GM12878 (cell line): Measurements from ENCODE around the gene KCNH4. TPM values are rescaled to one million over a fixed set of nuclear protein-coding genes. Genes with fewer than 3 reads are reported as not detected.

Source experiments
- ATAC-seq: fragments of 200-7000 bp; cut with Tn5 transposase; 3 replicates; pipeline ENCODE4 v1.9.1; 2020; ENCODE audit warnings: mild to moderate bottlenecking, moderate library complexity
- BruUV-seq: library from RNA; stranded (reverse); fragments of 400-500 nt; replicated peaks from 2 replicates; lab custom pipeline; 2021; lab: Mats Ljungman, UMichigan
- CTCF ChIA-PET: fragments of 300-600 bp; sonication (Branson Sonifier 250); formaldehyde crosslinking; extraction: SDS; loops from one replicate; lab custom pipeline; 2021; ENCODE audit warnings: inconsistent platforms; lab: Yijun Ruan, JAX
- POLR2A ChIA-PET: fragments of 350-600 bp; formaldehyde crosslinking; extraction: SDS; loops from one replicate; lab custom pipeline; 2021; ENCODE audit warnings: inconsistent platforms; lab: Charles Lee
- RAD21 ChIA-PET: fragments of 300-600 bp; sonication (Branson Sonifier 250); formaldehyde crosslinking; loops from one replicate; lab custom pipeline; 2023; ENCODE audit warnings: antibody characterized with exemption; ENCODE audit not compliant: unreplicated experiment; lab: Charles Lee
- SMC1A ChIA-PET: fragments of 300-600 bp; sonication (Branson Sonifier 250); formaldehyde crosslinking; loops from one replicate; lab custom pipeline; 2023; ENCODE audit not compliant: unreplicated experiment, uncharacterized antibody; lab: Charles Lee
- DNase-seq: peaks from one replicate; pipeline ENCODE4 v3.0.0-alpha.2; 2011; ENCODE audit warnings: low read depth, low spot score
- FAIRE-seq: peaks from 3 replicates; lab custom pipeline; 2011; peaks lifted over from hg19 to GRCh38; lab: Jason Lieb, UNC
- H2AFZ ChIP-seq: 2 replicates; pipeline ENCODE4 v1.6.0; 2011; ENCODE audit warnings: low read depth, low read length, control low read depth; ENCODE audit not compliant: control insufficient read depth
- H3K27ac ChIP-seq: 2 replicates; pipeline ENCODE4 v1.5.1; 2011; ENCODE audit warnings: control low read depth; ENCODE audit not compliant: control insufficient read depth, insufficient read depth
- H3K27me3 ChIP-seq, 2 experiments: replicated peaks in 1 of 2; 2 replicates each; pipeline versions ENCODE4 v1.6.0 to v1.6.1; 2011; ENCODE audit warnings: low read length in 1 of 2; ENCODE audit not compliant: control insufficient read depth in 2 of 2, insufficient read depth in 2 of 2
- H3K36me3 ChIP-seq, 2 experiments: 2 replicates each; pipeline ENCODE4 v1.5.1; 2011; ENCODE audit warnings: low read length in 1 of 2; ENCODE audit not compliant: control insufficient read depth in 2 of 2, insufficient read depth in 2 of 2
- H3K4me1 ChIP-seq: 2 replicates; pipeline ENCODE4 v1.6.1; 2011; ENCODE audit warnings: mild to moderate bottlenecking, low read length, moderate library complexity, mixed read lengths; ENCODE audit not compliant: control insufficient read depth, insufficient read depth
- H3K4me2 ChIP-seq: 2 replicates; pipeline ENCODE4 v1.6.0; 2011; ENCODE audit warnings: control low read depth; ENCODE audit not compliant: control insufficient read depth, insufficient read depth
- H3K4me3 ChIP-seq: fragments of 200-600 bp; sonication (generic); 2 replicates; pipeline ENCODE4 v1.5.1; 2016
- H3K79me2 ChIP-seq: 2 replicates; pipeline ENCODE4 v1.6.0; 2011; ENCODE audit warnings: low read length; ENCODE audit not compliant: control insufficient read depth, insufficient read depth
- H3K9ac ChIP-seq: 2 replicates; pipeline ENCODE4 v1.8.0; 2011; ENCODE audit warnings: low read length, control low read depth, mixed read lengths; ENCODE audit not compliant: control insufficient read depth, insufficient read depth
- H3K9me3 ChIP-seq: replicated peaks from 3 replicates; pipeline ENCODE4 v1.5.1; 2011; ENCODE audit warnings: mild to moderate bottlenecking, low read length; ENCODE audit not compliant: control insufficient read depth, insufficient read depth
- H4K20me1 ChIP-seq: 2 replicates; pipeline ENCODE4 v1.6.0; 2011; ENCODE audit not compliant: control insufficient read depth, insufficient read depth
- FOXM1 ChIP-seq: IDR thresholded peaks from 2 replicates; pipeline ENCODE4 v1.6.1; 2012; ENCODE audit warnings: low read depth, mild to moderate bottlenecking, inconsistent platforms, low read length, moderate library complexity
- MYC ChIP-seq: IDR thresholded peaks from 2 replicates; pipeline ENCODE4 v1.6.1; 2011; ENCODE audit warnings: mild to moderate bottlenecking, low read length, moderate library complexity, inconsistent platforms; ENCODE audit not compliant: insufficient read depth, insufficient replicate concordance, insufficient read length, severe bottlenecking
- NFYA ChIP-seq: IDR thresholded peaks from 2 replicates; pipeline ENCODE4 v1.6.1; 2011; ENCODE audit warnings: low read depth, mild to moderate bottlenecking, low read length, improper control_type of control experiment, borderline replicate concordance
- WGBS: methylation state at CpG from one replicate; pipeline ENCODE4 v1.1.6; 2016; ENCODE audit warnings: low lambda C conversion rate; ENCODE audit not compliant: insufficient replicate concordance, insufficient coverage; ENCODE audit errors: missing lambda C conversion rate; 5-methylcytosine and 5-hydroxymethylcytosine counted together
- in situ Hi-C: fragments of 300-500 bp; cut with MboI; formaldehyde crosslinking; loops from 9 replicates; pipeline ENCODE4 v1.14.3; 2018; ENCODE audit warnings: mixed read lengths
- intact Hi-C: fragments of 100-400 bp; cut with micrococcal nuclease; formaldehyde crosslinking; loops from one replicate; pipeline ENCODE4 v1.14.2; 2022; ENCODE audit not compliant: unreplicated experiment
- polyA plus RNA-seq, 11 experiments: library from polyadenylated mRNA; depleted of rRNA in 4 of 11; unstranded in 6 of 11; stranded (reverse) in 5 of 11; fragments of >200 nt; fragmentation: Nextera tagmentation in 4 of 11; fragmentation: Illumina TruSeq in 1 of 11; extraction: Ambion mirVana in 4 of 11; extraction: Trizol in 1 of 11; gene quantifications; 1 replicate in 1 of 11; 2 replicates in 10 of 11; pipeline versions ENCODE4 v1.2.1 to v1.2.3, GENCODE V29; 2011 to 2016; ENCODE audit warnings: inconsistent platforms in 2 of 11, missing spikeins in 2 of 11, low read depth in 1 of 11
- total RNA-seq, 4 experiments: library from RNA; depleted of rRNA in 3 of 4; stranded (reverse); fragments of >200 nt in 3 of 4; fragmentation: Illumina TruSeq in 1 of 4; extraction: Trizol in 1 of 4; gene quantifications; 2 replicates each; pipeline versions ENCODE4 v1.2.1 to v1.2.3, GENCODE V29; 2013 to 2021
- TF ChIP-seq, protein P1 (sequence below): fragments of 450-650 bp; IDR thresholded peaks from 2 replicates; pipeline ENCODE4 v1.6.1; 2016; ENCODE audit warnings: mild to moderate bottlenecking
- TF ChIP-seq, protein P2 (sequence below): fragments of 450-650 bp; IDR thresholded peaks from 2 replicates; pipeline ENCODE4 v1.6.1; 2017; ENCODE audit warnings: borderline replicate concordance
- TF ChIP-seq, protein P3 (sequence below): fragments of 150-350 bp; IDR thresholded peaks from 2 replicates; pipeline ENCODE4 v1.6.1; 2016; ENCODE audit warnings: low read depth, low read length

KCNH4 gene
- total and polyA plus RNA-seq, 10 of the 15 experiments (the other 5 are each of a cell fraction or from before 2014, with no cell fraction given): 0.03 to 0.88 (median 0.10) TPM; not detected in 2

DNA sequence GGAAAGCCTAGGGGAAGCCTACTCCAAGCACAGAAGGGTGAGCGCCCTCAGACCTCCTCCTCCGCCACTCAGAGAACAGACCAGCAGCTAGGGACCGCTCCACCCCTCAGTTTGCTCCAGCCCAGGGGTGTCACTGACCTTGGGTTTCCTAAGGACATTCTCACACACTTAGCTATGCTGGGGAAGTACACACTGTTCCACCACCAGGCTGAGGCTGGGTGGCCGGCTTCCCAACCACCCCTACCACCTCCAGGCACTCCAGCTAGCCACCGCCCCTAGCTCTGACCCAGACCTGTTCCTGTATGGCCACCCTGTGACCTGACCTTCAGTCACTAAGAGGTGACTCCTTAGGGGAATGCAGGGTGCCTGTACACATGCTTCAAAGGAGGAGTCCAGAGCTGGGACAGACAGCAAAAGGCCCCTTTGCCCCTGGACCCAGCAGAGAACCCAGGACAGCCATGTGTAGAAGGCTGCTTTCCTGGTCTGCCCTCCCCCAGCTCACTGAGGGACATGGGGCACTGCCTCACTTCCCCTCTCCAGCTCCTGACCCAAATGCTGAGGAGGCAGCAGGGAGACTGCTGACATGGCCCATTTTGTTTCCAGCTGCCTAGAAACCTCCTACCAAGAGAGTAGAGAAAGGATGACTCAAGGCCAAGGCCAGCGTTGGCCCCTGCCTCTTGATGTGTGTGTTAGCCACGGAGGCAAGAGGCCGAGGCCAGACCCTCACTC is 51.7 kb downstream of the KCNH4 start:
- intact Hi-C loops (no loop called here), in situ Hi-C loops (no loop called here)
- SMC1A ChIA-PET: interaction anchor here (1.0 to 1.8 kb wide), 2 partner anchors 9 to 81 kb away, joined by 3 to 7 read pairs; partner anchors contain the start of gene KAT2A
- CTCF ChIA-PET: interaction anchor here (1.1 to 4.3 kb wide), 3 partner anchors 9 to 277 kb away, joined by 3 to 31 read pairs (median 3); partner anchors contain the start of gene KCNH4
- no peak for ATAC-seq
- Histone ChIP-seq H3K4me3 (no peak overlapping the region), H3K36me3 (peaks cover 27 to 46% of the 10 kb centered on the region in 2 experiments), H3K4me2 (no peak overlapping the region)
- no peak for DNase-seq
- POLR2A ChIA-PET: interaction anchor here (1.9 kb wide), 1 partner anchor 52 kb away, joined by 5 read pairs; no protein-coding TSS in a partner anchor
- no TSS peak for BruUV-seq
- TF ChIP-seq, protein P1, sequence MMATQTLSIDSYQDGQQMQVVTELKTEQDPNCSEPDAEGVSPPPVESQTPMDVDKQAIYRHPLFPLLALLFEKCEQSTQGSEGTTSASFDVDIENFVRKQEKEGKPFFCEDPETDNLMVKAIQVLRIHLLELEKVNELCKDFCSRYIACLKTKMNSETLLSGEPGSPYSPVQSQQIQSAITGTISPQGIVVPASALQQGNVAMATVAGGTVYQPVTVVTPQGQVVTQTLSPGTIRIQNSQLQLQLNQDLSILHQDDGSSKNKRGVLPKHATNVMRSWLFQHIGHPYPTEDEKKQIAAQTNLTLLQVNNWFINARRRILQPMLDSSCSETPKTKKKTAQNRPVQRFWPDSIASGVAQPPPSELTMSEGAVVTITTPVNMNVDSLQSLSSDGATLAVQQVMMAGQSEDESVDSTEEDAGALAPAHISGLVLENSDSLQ: no peak
- TF ChIP-seq MYC (no peak), NFYA (no peak), FOXM1 (no peak)
- TF ChIP-seq, protein P2, sequence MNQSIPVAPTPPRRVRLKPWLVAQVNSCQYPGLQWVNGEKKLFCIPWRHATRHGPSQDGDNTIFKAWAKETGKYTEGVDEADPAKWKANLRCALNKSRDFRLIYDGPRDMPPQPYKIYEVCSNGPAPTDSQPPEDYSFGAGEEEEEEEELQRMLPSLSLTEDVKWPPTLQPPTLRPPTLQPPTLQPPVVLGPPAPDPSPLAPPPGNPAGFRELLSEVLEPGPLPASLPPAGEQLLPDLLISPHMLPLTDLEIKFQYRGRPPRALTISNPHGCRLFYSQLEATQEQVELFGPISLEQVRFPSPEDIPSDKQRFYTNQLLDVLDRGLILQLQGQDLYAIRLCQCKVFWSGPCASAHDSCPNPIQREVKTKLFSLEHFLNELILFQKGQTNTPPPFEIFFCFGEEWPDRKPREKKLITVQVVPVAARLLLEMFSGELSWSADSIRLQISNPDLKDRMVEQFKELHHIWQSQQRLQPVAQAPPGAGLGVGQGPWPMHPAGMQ: no peak
- TF ChIP-seq, protein P3, sequence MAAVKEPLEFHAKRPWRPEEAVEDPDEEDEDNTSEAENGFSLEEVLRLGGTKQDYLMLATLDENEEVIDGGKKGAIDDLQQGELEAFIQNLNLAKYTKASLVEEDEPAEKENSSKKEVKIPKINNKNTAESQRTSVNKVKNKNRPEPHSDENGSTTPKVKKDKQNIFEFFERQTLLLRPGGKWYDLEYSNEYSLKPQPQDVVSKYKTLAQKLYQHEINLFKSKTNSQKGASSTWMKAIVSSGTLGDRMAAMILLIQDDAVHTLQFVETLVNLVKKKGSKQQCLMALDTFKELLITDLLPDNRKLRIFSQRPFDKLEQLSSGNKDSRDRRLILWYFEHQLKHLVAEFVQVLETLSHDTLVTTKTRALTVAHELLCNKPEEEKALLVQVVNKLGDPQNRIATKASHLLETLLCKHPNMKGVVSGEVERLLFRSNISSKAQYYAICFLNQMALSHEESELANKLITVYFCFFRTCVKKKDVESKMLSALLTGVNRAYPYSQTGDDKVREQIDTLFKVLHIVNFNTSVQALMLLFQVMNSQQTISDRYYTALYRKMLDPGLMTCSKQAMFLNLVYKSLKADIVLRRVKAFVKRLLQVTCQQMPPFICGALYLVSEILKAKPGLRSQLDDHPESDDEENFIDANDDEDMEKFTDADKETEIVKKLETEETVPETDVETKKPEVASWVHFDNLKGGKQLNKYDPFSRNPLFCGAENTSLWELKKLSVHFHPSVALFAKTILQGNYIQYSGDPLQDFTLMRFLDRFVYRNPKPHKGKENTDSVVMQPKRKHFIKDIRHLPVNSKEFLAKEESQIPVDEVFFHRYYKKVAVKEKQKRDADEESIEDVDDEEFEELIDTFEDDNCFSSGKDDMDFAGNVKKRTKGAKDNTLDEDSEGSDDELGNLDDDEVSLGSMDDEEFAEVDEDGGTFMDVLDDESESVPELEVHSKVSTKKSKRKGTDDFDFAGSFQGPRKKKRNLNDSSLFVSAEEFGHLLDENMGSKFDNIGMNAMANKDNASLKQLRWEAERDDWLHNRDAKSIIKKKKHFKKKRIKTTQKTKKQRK: no peak
- TF ChIP-seq, all 136 proteins: peak for 0
- H2AFZ ChIP-seq: no peak overlapping the region
- no peaks in the 10 kb centered on the region for H3K9me3 ChIP-seq
- H3K27ac ChIP-seq: no peak overlapping the region
- no peak overlapping the region for H3K9ac ChIP-seq
- peaks cover 18% of the 10 kb centered on the region for H3K79me2 ChIP-seq
- 97% methylated on average over 8 of the region's 8 CpGs for WGBS
- peaks cover 22% of the 10 kb centered on the region for H3K4me1 ChIP-seq
- H3K27me3 ChIP-seq: no peaks in the 10 kb centered on the region
- RAD21 ChIA-PET: interaction anchor here (1.0 kb wide), 1 partner anchor 28 kb away, joined by 3 read pairs; no protein-coding TSS in a partner anchor
- peaks cover 15% of the 10 kb centered on the region; the same call in 1 of the 2 replicates for H4K20me1 ChIP-seq
- no peak for FAIRE-seq
